SH-SY5Y (cell line): Measurements from ENCODE around the gene BMI1.

Source experiments
- GATA2 ChIP-seq: IDR thresholded peaks from 2 replicates; pipeline ENCODE4 v1.6.1; 2011; ENCODE audit warnings: mild to moderate bottlenecking, low read depth, low read length
- GATA3 ChIP-seq: IDR thresholded peaks from 2 replicates; pipeline ENCODE4 v1.6.1; 2011; ENCODE audit warnings: low read depth, mild to moderate bottlenecking, low read length, moderate library complexity

Gene BMI1

GRCh38 chr10:22316286-22317075 lies 4.4 kb upstream of the BMI1 start, which contains the start of gene COMMD3:
TSS of gene COMMD3 (plus strand) at chr10:22316388. CDS start at chr10:22316418, 30 bp downstream.
- TF ChIP-seq GATA2 (no peak), GATA3 (no peak)

GRCh38 chr10:22317076-22317370 lies 3.9 kb upstream of the BMI1 start:
- TF ChIP-seq GATA3 (no peak), GATA2 (no peak)

GRCh38 chr10:22317771-22318565 lies 2.9 kb upstream of the BMI1 start:
- TF ChIP-seq GATA2 (no peak), GATA3 (no peak)

GRCh38 chr10:22318772-22319171 lies 2.1 kb upstream of the BMI1 start:
- TF ChIP-seq GATA3 (no peak), GATA2 (no peak)

- no peak for TF ChIP-seq GATA3
- TF ChIP-seq GATA2: no peak
Observed at GRCh38 chr10:22319547-22319979, 1.3 kb upstream of the BMI1 start.

- TF ChIP-seq GATA2 (no peak), GATA3 (no peak)
Observed at GRCh38 chr10:22319980-22320558, 830 bp upstream of the BMI1 start.

- TF ChIP-seq GATA2 (no peak), GATA3 (no peak)
Observed at GRCh38 chr10:22321156-22321923, 441 bp downstream of the BMI1 start.

- TF ChIP-seq GATA3: no peak
- TF ChIP-seq GATA2: no peak
Observed at GRCh38 chr10:22321924-22322640, 1.2 kb downstream of the BMI1 start.

GRCh38 chr10:22322641-22323160 lies 1.8 kb downstream of the BMI1 start:
- TF ChIP-seq GATA3 (no peak), GATA2 (no peak)

GRCh38 chr10:22323538-22324305 lies 2.8 kb downstream of the BMI1 start:
- no peak for TF ChIP-seq GATA3
- TF ChIP-seq GATA2: no peak

GRCh38 chr10:22324413-22324812 lies 3.5 kb downstream of the BMI1 start:
- TF ChIP-seq GATA3: no peak
- no peak for TF ChIP-seq GATA2

GRCh38 chr10:22324893-22325271 lies 4.0 kb downstream of the BMI1 start:
- no peak for TF ChIP-seq GATA3
- TF ChIP-seq GATA2: no peak
